H9 (cell line): ENCODE results near the gene ATP5PF. TPM values are rescaled to one million over a fixed set of nuclear protein-coding genes. Genes with fewer than 3 reads are reported as not detected.

ENCODE experiments used
- DNase-seq: peaks from one replicate; pipeline ENCODE4 v3.0.0-alpha.2; 2017
- H2AFZ ChIP-seq: one replicate; pipeline ENCODE4 v1.6.1; 2013; ENCODE audit warnings: mild to moderate bottlenecking, low read length, control low read depth, moderate library complexity
- H2AK5ac ChIP-seq: 2 replicates; pipeline ENCODE4 v1.6.1; 2013; ENCODE audit warnings: low read length, control low read depth, mixed read lengths; ENCODE audit not compliant: insufficient read length
- H2BK120ac ChIP-seq: one replicate; pipeline ENCODE4 v1.6.1; 2013; ENCODE audit warnings: low read depth, mild to moderate bottlenecking, low read length, control low read depth, inconsistent platforms; ENCODE audit not compliant: poor library complexity, severe bottlenecking
- H2BK12ac ChIP-seq: 2 replicates; pipeline ENCODE4 v1.6.1; 2013; ENCODE audit warnings: low read length, control low read depth, mixed read lengths, low read depth; ENCODE audit not compliant: insufficient read length
- H2BK15ac ChIP-seq: 2 replicates; pipeline ENCODE4 v1.6.1; 2013; ENCODE audit warnings: low read depth, low read length, control low read depth
- H2BK20ac ChIP-seq: one replicate; pipeline ENCODE4 v1.6.1; 2013; ENCODE audit warnings: low read depth, mild to moderate bottlenecking, low read length, control low read depth, inconsistent platforms; ENCODE audit not compliant: poor library complexity, severe bottlenecking
- H2BK5ac ChIP-seq: 2 replicates; pipeline ENCODE4 v1.6.1; 2013; ENCODE audit warnings: low read length, control low read depth, mixed read lengths; ENCODE audit not compliant: insufficient read length
- H3K14ac ChIP-seq: 2 replicates; pipeline ENCODE4 v1.6.1; 2013; ENCODE audit warnings: low read length, control low read depth; ENCODE audit not compliant: insufficient read depth
- H3K18ac ChIP-seq: 2 replicates; pipeline ENCODE4 v1.6.1; 2013; ENCODE audit warnings: low read depth, mild to moderate bottlenecking, mixed read lengths, low read length, control low read depth; ENCODE audit not compliant: insufficient read length
- H3K23ac ChIP-seq: 2 replicates; pipeline ENCODE4 v1.6.1; 2013; ENCODE audit warnings: low read length, control low read depth, mixed read lengths, low read depth; ENCODE audit not compliant: insufficient read length
- H3K23me2 ChIP-seq: 2 replicates; pipeline ENCODE4 v1.6.1; 2013; ENCODE audit warnings: low read depth, mild to moderate bottlenecking, mixed read lengths, low read length, control low read depth; ENCODE audit not compliant: insufficient read length, poor library complexity, severe bottlenecking
- H3K27ac ChIP-seq: 2 replicates; pipeline ENCODE4 v1.5.1; 2013; ENCODE audit warnings: low read length, control low read depth, mixed read lengths, low read depth; ENCODE audit not compliant: insufficient read length
- H3K27me3 ChIP-seq: 2 replicates; pipeline ENCODE4 v1.6.1; 2013; ENCODE audit warnings: low read length, control low read depth, inconsistent platforms; ENCODE audit not compliant: insufficient read depth
- H3K4ac ChIP-seq: 2 replicates; pipeline ENCODE4 v1.6.1; 2013; ENCODE audit warnings: low read depth, mild to moderate bottlenecking, control low read depth, inconsistent platforms, low read length, moderate library complexity
- H3K4me1 ChIP-seq: 2 replicates; pipeline ENCODE4 v1.6.1; 2013; ENCODE audit warnings: low read length, control low read depth, inconsistent platforms; ENCODE audit not compliant: insufficient read depth
- H3K4me2 ChIP-seq: 2 replicates; pipeline ENCODE4 v1.6.1; 2013; ENCODE audit warnings: low read length, control low read depth, mixed read lengths; ENCODE audit not compliant: insufficient read length, insufficient read depth
- H3K56ac ChIP-seq: 2 replicates; pipeline ENCODE4 v1.6.1; 2013; ENCODE audit warnings: low read depth, mild to moderate bottlenecking, mixed read lengths, low read length, control low read depth; ENCODE audit not compliant: insufficient read length
- H3K79me1 ChIP-seq: 2 replicates; pipeline ENCODE4 v1.6.1; 2013; ENCODE audit warnings: low read depth, mild to moderate bottlenecking, moderate library complexity, low read length, control low read depth, inconsistent platforms; ENCODE audit not compliant: insufficient read depth, poor library complexity, severe bottlenecking
- H3K79me2 ChIP-seq: 2 replicates; pipeline ENCODE4 v1.6.1; 2013; ENCODE audit warnings: low read length, control low read depth, inconsistent platforms; ENCODE audit not compliant: insufficient read depth
- H3K9ac ChIP-seq: 2 replicates; pipeline ENCODE4 v1.6.1; 2013; ENCODE audit warnings: low read length, control low read depth, mixed read lengths; ENCODE audit not compliant: insufficient read length; ENCODE audit errors: extremely low read depth
- H3K9me3 ChIP-seq: one replicate; pipeline ENCODE4 v1.6.1; 2013; ENCODE audit warnings: low read depth, low read length, inconsistent platforms; ENCODE audit not compliant: control insufficient read depth
- H3T11ph ChIP-seq: one replicate; pipeline ENCODE4 v1.6.1; 2013; ENCODE audit warnings: mild to moderate bottlenecking, low read length, control low read depth, inconsistent platforms
- H4K20me1 ChIP-seq: one replicate; pipeline ENCODE4 v1.6.1; 2013; ENCODE audit not compliant: control insufficient read depth, insufficient read length, insufficient read depth
- H4K5ac ChIP-seq: 2 replicates; pipeline ENCODE4 v1.6.1; 2013; ENCODE audit warnings: low read depth, mild to moderate bottlenecking, mixed read lengths, low read length, control low read depth; ENCODE audit not compliant: insufficient read length
- H4K8ac ChIP-seq: replicated peaks from 2 replicates; pipeline ENCODE4 v1.6.1; 2013; ENCODE audit warnings: low read length, control low read depth, mixed read lengths, low read depth; ENCODE audit not compliant: insufficient read length
- H4K91ac ChIP-seq: 2 replicates; pipeline ENCODE4 v1.6.1; 2013; ENCODE audit warnings: low read depth, mild to moderate bottlenecking, moderate library complexity, mixed read lengths, low read length, control low read depth; ENCODE audit not compliant: insufficient read length
- H3K27ac Mint-ChIP-seq, 3 experiments: 2 replicates in 2 of 3; 3 replicates in 1 of 3; pipeline ENCODE4 v1.8.0; 2020 to 2021; ENCODE audit warnings: mixed read lengths in 3 of 3, mild to moderate bottlenecking in 1 of 3, moderate library complexity in 1 of 3
- H3K27me3 Mint-ChIP-seq: 2 replicates; pipeline ENCODE4 v1.8.0; 2021; ENCODE audit warnings: low read depth, mild to moderate bottlenecking, moderate library complexity, mixed read lengths
- H3K36me3 Mint-ChIP-seq, 3 experiments: 2 replicates in 2 of 3; 3 replicates in 1 of 3; pipeline ENCODE4 v1.8.0; 2020 to 2021; ENCODE audit warnings: low read depth in 3 of 3, mixed read lengths in 3 of 3; ENCODE audit not compliant: insufficient read depth in 1 of 3
- H3K4me1 Mint-ChIP-seq, 2 experiments: 2 replicates each; pipeline ENCODE4 v1.8.0; 2020; ENCODE audit warnings: mixed read lengths in 2 of 2
- H3K4me3 Mint-ChIP-seq, 2 experiments: 2 replicates in 1 of 2; 3 replicates in 1 of 2; pipeline ENCODE4 v1.8.0; 2020 to 2021; ENCODE audit warnings: mild to moderate bottlenecking in 2 of 2, mixed read lengths in 2 of 2, moderate library complexity in 1 of 2
- H3K9me3 Mint-ChIP-seq, 2 experiments: 2 replicates in 1 of 2; 3 replicates in 1 of 2; pipeline ENCODE4 v1.8.0; 2020; ENCODE audit warnings: mild to moderate bottlenecking in 2 of 2, mixed read lengths in 2 of 2, moderate library complexity in 1 of 2
- WGBS: extraction: QIAGEN DNeasy Blood & Tissue Kit; methylation state at CpG from one replicate; pipeline ENCODE4 v1.1.7; 2013; ENCODE audit warnings: missing lambda C conversion rate, low lambda C conversion rate, mixed read lengths; ENCODE audit not compliant: insufficient read length; ENCODE audit errors: extremely low coverage; 5-methylcytosine and 5-hydroxymethylcytosine counted together
- total RNA-seq: library from RNA; stranded (reverse); gene quantifications from 2 replicates; pipeline ENCODE4 v1.2.1, GENCODE V29; 2021
- TF ChIP-seq, protein P1 (sequence below): fragments of 200-600 bp; sonication (generic); conservative IDR thresholded peaks from 3 replicates; pipeline ENCODE4 v1.8.0; 2021; ENCODE audit warnings: antibody characterized with exemption, mild to moderate bottlenecking

Gene ATP5PF
- total RNA-seq, 1 experiment from 2014 or later = 143 TPM

DNA sequence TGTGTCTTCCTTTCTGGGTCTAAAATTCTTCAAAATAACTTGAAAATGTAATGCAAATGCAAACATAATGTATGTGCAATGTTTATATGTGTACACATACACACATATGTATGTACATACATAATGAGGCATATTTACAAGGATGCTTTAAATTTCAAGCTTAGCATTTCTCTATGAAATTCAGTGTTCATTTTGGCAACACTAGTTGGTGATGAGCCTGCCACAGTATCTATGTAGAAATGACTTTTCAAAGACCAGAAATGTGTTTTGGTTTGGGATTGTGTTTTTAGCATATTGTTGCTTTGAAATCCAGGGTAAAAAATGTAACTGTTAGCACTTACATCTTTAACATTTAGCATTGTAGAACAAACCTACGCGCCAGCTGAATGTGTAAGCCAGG is 10.2 kb upstream of the ATP5PF start:
- TF ChIP-seq, protein P1, sequence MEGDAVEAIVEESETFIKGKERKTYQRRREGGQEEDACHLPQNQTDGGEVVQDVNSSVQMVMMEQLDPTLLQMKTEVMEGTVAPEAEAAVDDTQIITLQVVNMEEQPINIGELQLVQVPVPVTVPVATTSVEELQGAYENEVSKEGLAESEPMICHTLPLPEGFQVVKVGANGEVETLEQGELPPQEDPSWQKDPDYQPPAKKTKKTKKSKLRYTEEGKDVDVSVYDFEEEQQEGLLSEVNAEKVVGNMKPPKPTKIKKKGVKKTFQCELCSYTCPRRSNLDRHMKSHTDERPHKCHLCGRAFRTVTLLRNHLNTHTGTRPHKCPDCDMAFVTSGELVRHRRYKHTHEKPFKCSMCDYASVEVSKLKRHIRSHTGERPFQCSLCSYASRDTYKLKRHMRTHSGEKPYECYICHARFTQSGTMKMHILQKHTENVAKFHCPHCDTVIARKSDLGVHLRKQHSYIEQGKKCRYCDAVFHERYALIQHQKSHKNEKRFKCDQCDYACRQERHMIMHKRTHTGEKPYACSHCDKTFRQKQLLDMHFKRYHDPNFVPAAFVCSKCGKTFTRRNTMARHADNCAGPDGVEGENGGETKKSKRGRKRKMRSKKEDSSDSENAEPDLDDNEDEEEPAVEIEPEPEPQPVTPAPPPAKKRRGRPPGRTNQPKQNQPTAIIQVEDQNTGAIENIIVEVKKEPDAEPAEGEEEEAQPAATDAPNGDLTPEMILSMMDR = no peak
- Histone ChIP-seq H3K79me1 (no peaks in the 10 kb centered on the region), H3K9me3 (no peaks in the 10 kb centered on the region), H2BK5ac (no peak overlapping the region), H3K9ac (no peak overlapping the region), H3K4me2 (no peak overlapping the region), H4K91ac (no peak overlapping the region), H2AK5ac (no peak overlapping the region), H3K27me3 (no peaks in the 10 kb centered on the region), H2BK120ac (no peak overlapping the region), H4K20me1 (no peaks in the 10 kb centered on the region), H3K14ac (no peak overlapping the region), H3K27ac (no peak overlapping the region), H4K8ac (no peak overlapping the region), H3K18ac (no peak overlapping the region), H3K4ac (no peak overlapping the region), H2BK15ac (no peak overlapping the region), H3K4me1 (no peaks in the 10 kb centered on the region), H2BK12ac (no peak overlapping the region), H3K79me2 (no peaks in the 10 kb centered on the region; the same call in 1 of the 2 replicates), H3K23me2 (no peaks in the 10 kb centered on the region), H2BK20ac (no peak overlapping the region), H3K56ac (no peak overlapping the region), H3T11ph (no peak overlapping the region), H4K5ac (no peak overlapping the region), H2AFZ (no peak overlapping the region), H3K23ac (no peak overlapping the region)
- Mint-ChIP-seq H3K4me3 (no peak overlapping the region), H3K36me3 (peaks cover 2 to 19% (median 11%) of the 10 kb centered on the region in 3 experiments; a peak in 6 of 7 replicates), H3K4me1 (no peaks in the 10 kb centered on the region), H3K9me3 (no peaks in the 10 kb centered on the region), H3K27ac (no peak overlapping the region), H3K27me3 (no peaks in the 10 kb centered on the region)
- WGBS = no CpG with 5 or more reads among the region's 2 CpGs
- DNase-seq = no peak
